Astrocyte (in vitro differentiated cells and primary cell): ENCODE measurements around the gene TRIM8. TPM values are rescaled to one million over a fixed set of nuclear protein-coding genes. Genes with fewer than 3 reads are reported as not detected.

Experiments used
- DNase-seq: peaks from one replicate; pipeline ENCODE4 v3.0.0-alpha.2; 2010; ENCODE audit warnings: low read depth
- FAIRE-seq: peaks from 2 replicates; lab custom pipeline; 2011; peaks lifted over from hg19 to GRCh38; lab: Jason Lieb, UNC
- H2AFZ ChIP-seq: 2 replicates; pipeline ENCODE4 v1.6.0; 2012; ENCODE audit warnings: low read depth, low read length, inconsistent platforms
- H3K27ac ChIP-seq: 2 replicates; pipeline ENCODE4 v1.5.1; 2011; ENCODE audit warnings: low read depth, low read length, inconsistent platforms
- H3K27me3 ChIP-seq: 2 replicates; pipeline ENCODE4 v1.6.0; 2011; ENCODE audit warnings: low read length, inconsistent platforms; ENCODE audit not compliant: insufficient read depth
- H3K36me3 ChIP-seq: 2 replicates; pipeline ENCODE4 v1.5.1; 2011; ENCODE audit warnings: low read length, inconsistent platforms; ENCODE audit not compliant: insufficient read depth
- H3K4me1 ChIP-seq: 2 replicates; pipeline ENCODE4 v1.5.1; 2011; ENCODE audit warnings: low read length, inconsistent platforms; ENCODE audit not compliant: insufficient read depth
- H3K4me2 ChIP-seq: 2 replicates; pipeline ENCODE4 v1.6.0; 2012; ENCODE audit warnings: low read length, inconsistent platforms
- H3K4me3 ChIP-seq: 2 replicates; pipeline ENCODE4 v1.5.1; 2011; ENCODE audit warnings: low read depth, mild to moderate bottlenecking, low read length, inconsistent platforms; ENCODE audit not compliant: insufficient read depth
- H3K79me2 ChIP-seq: 2 replicates; pipeline ENCODE4 v1.6.0; 2012; ENCODE audit warnings: mild to moderate bottlenecking, low read length, inconsistent platforms; ENCODE audit not compliant: insufficient read depth
- H3K9ac ChIP-seq: 2 replicates; pipeline ENCODE4 v1.6.0; 2012; ENCODE audit warnings: mild to moderate bottlenecking, low read length, inconsistent platforms
- H3K9me3 ChIP-seq: 2 replicates; pipeline ENCODE4 v1.5.1; 2012; ENCODE audit warnings: low read depth, mild to moderate bottlenecking, low read length, inconsistent platforms; ENCODE audit not compliant: insufficient read depth
- H4K20me1 ChIP-seq: 2 replicates; pipeline ENCODE4 v1.6.0; 2012; ENCODE audit warnings: low read length, inconsistent platforms; ENCODE audit not compliant: insufficient read depth
- H3K27ac Mint-ChIP-seq: one replicate; pipeline ENCODE4 v1.8.0; 2021; ENCODE audit warnings: mild to moderate bottlenecking, mixed read lengths; ENCODE audit not compliant: unreplicated experiment
- H3K27me3 Mint-ChIP-seq: one replicate; pipeline ENCODE4 v1.8.0; 2021; ENCODE audit warnings: low read depth, mixed read lengths; ENCODE audit not compliant: unreplicated experiment
- H3K36me3 Mint-ChIP-seq: one replicate; pipeline ENCODE4 v1.8.0; 2021; ENCODE audit warnings: low read depth, mixed read lengths; ENCODE audit not compliant: unreplicated experiment
- H3K4me1 Mint-ChIP-seq: one replicate; pipeline ENCODE4 v1.8.0; 2021; ENCODE audit warnings: low read depth, mixed read lengths; ENCODE audit not compliant: unreplicated experiment
- H3K4me3 Mint-ChIP-seq: one replicate; pipeline ENCODE4 v1.8.0; 2021; ENCODE audit warnings: mild to moderate bottlenecking, moderate library complexity, mixed read lengths; ENCODE audit not compliant: unreplicated experiment
- H3K9me3 Mint-ChIP-seq: one replicate; pipeline ENCODE4 v1.8.0; 2021; ENCODE audit warnings: mild to moderate bottlenecking, mixed read lengths; ENCODE audit not compliant: unreplicated experiment
- CTCF ChIP-seq: IDR thresholded peaks from 2 replicates; pipeline ENCODE4 v1.5.1; 2011; ENCODE audit warnings: low read depth, mild to moderate bottlenecking, inconsistent platforms, low read length, moderate library complexity; ENCODE audit not compliant: insufficient read depth
- EZH2 ChIP-seq: IDR thresholded peaks from 2 replicates; pipeline ENCODE4 v1.6.1; 2012; ENCODE audit warnings: mild to moderate bottlenecking, low read length, inconsistent platforms; ENCODE audit not compliant: insufficient read depth
- total RNA-seq: library from RNA; stranded (reverse); gene quantifications from 2 replicates; pipeline ENCODE4 v1.2.1, GENCODE V29; 2021

The TRIM8 gene
- total RNA-seq, 1 donor from 2014 or later = 117 TPM

GRCh38 chr10:102598243-102598642 lies 46.0 kb upstream of the TRIM8 start:
- Mint-ChIP-seq H3K4me1 (peaks cover 37% of the 10 kb centered on the region), H3K27me3 (no peaks in the 10 kb centered on the region), H3K36me3 (peaks cover 21% of the 10 kb centered on the region), H3K4me3 (no peak overlapping the region), H3K9me3 (no peaks in the 10 kb centered on the region), H3K27ac (no peak overlapping the region)
- no peak overlapping the region for H3K27ac ChIP-seq
- TF ChIP-seq CTCF (no peak), EZH2 (no peak)
- no peak overlapping the region for H3K4me3 ChIP-seq
- H3K9ac ChIP-seq = no peak overlapping the region
- peaks cover 19% of the 10 kb centered on the region for H3K4me1 ChIP-seq
- no peak overlapping the region for H3K4me2 ChIP-seq
- DNase-seq (no peak), FAIRE-seq (no peak)
- H3K79me2 ChIP-seq = no peaks in the 10 kb centered on the region
- H4K20me1 ChIP-seq = no peaks in the 10 kb centered on the region
- no peaks in the 10 kb centered on the region for H3K27me3 ChIP-seq
- no peaks in the 10 kb centered on the region for H3K36me3 ChIP-seq
- no peaks in the 10 kb centered on the region for H3K9me3 ChIP-seq
- H2AFZ ChIP-seq = no peak overlapping the region

- no peaks in the 10 kb centered on the region for H3K79me2 ChIP-seq
- peaks cover 42% of the 10 kb centered on the region for H3K4me1 Mint-ChIP-seq
- DNase-seq (no peak), FAIRE-seq (no peak)
- H2AFZ ChIP-seq = no peak overlapping the region
- H3K4me3 Mint-ChIP-seq = peak overlapping the region; percentile 34
- H3K27ac Mint-ChIP-seq = peak overlapping the region; percentile 58
- TF ChIP-seq CTCF = no peak
- no peak for TF ChIP-seq EZH2
- H3K27me3 ChIP-seq = no peaks in the 10 kb centered on the region
- peaks cover 24% of the 10 kb centered on the region for H3K4me1 ChIP-seq
- H3K27ac ChIP-seq = no peak overlapping the region
- peaks cover 20% of the 10 kb centered on the region for H3K36me3 Mint-ChIP-seq
- H3K36me3 ChIP-seq = no peaks in the 10 kb centered on the region
- no peak overlapping the region for H3K4me3 ChIP-seq
- no peaks in the 10 kb centered on the region for H3K9me3 Mint-ChIP-seq
- no peaks in the 10 kb centered on the region for H4K20me1 ChIP-seq
- H3K4me2 ChIP-seq = no peak overlapping the region
- H3K9ac ChIP-seq = no peak overlapping the region
- H3K27me3 Mint-ChIP-seq = no peaks in the 10 kb centered on the region
- H3K9me3 ChIP-seq = no peaks in the 10 kb centered on the region
Observed at GRCh38 chr10:102599565-102600327, 44.5 kb upstream of the TRIM8 start.

- Histone ChIP-seq H3K4me1 (peaks cover 34% of the 10 kb centered on the region), H3K4me2 (no peak overlapping the region), H3K27ac (no peak overlapping the region), H4K20me1 (no peaks in the 10 kb centered on the region), H3K27me3 (no peaks in the 10 kb centered on the region), H3K36me3 (no peaks in the 10 kb centered on the region), H3K9ac (no peak overlapping the region), H3K79me2 (no peaks in the 10 kb centered on the region), H3K4me3 (no peak overlapping the region), H2AFZ (no peak overlapping the region), H3K9me3 (no peaks in the 10 kb centered on the region)
- FAIRE-seq = no peak
- H3K27me3 Mint-ChIP-seq = no peaks in the 10 kb centered on the region
- TF ChIP-seq CTCF = no peak
- TF ChIP-seq EZH2 = no peak
- H3K4me3 Mint-ChIP-seq = no peak overlapping the region
- H3K36me3 Mint-ChIP-seq = peaks cover 20% of the 10 kb centered on the region
- DNase-seq = no peak
- no peaks in the 10 kb centered on the region for H3K9me3 Mint-ChIP-seq
- no peak overlapping the region for H3K27ac Mint-ChIP-seq
- peaks cover 45% of the 10 kb centered on the region for H3K4me1 Mint-ChIP-seq
Observed at GRCh38 chr10:102600816-102601215, 43.5 kb upstream of the TRIM8 start.
